ACHN (cell line): ENCODE data around the gene TNPO3.
"Not testable (repeated sequence)": the region's sequence is repeated elsewhere in the genome, so short reads cannot be mapped to it uniquely, and the experiment has no call there.

ENCODE experiments used
- DNase-seq: peaks from one replicate; pipeline ENCODE4 v3.0.0-alpha.2; 2015
- in situ Hi-C: cut with HindIII; loops from 2 replicates; pipeline ENCODE4 v1.10.0; 2017; ENCODE audit warnings: low sequenced_read_pairs, low pct_ligation_motif_present, low pct_unique_long_range_greater_than_20kb

The TNPO3 gene

GRCh38 chr7:129032017-129032416 lies 22.9 kb downstream of the TNPO3 start:
- no peak for DNase-seq
- in situ Hi-C loops, result no loop called here

DNA sequence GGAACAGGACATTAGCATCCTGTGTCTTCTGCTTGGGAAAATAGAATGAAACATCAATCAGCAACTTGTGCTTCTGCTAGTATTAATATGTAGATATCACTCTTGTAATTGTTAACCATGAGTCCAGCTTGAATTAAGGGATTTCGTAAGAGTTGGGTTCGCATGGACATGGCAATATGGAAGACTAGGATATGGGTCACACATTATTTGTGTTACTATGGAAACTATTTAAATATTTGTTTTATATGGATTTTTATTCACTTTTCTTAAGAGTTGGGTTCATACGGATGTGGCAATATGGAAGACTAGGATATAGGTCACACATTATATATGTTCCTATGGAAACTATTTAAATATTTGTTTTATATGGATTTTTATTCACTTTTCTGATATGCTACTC lies 24.5 kb downstream of the TNPO3 start:
- in situ Hi-C loops, result no loop called here

DNA sequence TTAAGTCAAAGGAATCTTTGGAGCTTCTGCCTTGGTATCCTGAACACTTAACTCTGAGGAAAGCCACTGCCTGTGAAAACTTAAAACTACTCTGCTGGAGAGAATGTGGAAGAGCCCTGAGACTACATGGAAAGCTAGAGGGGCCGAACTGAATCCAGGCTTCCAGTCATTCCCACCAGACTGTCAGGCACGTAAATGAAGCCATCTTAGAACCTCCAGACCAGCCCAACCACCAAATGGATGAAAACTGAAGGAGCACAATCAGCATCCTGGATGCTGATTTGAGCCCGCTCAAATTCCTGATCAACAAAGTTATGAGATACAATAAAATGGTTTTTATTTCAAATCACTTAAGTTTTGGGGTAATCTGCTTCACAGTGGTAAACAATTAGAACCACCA lies 30.8 kb downstream of the TNPO3 start:
- DNase-seq, result no peak
- in situ Hi-C loops, result no loop called here

More for the DNA sequence above, 24.5 kb downstream of the TNPO3 start:
- DNase-seq, result no peak

- no peak for DNase-seq
- in situ Hi-C loops, result no loop called here
These were observed 33.3 kb downstream of the TNPO3 start for GRCh38 chr7:129021656-129022055.

DNA sequence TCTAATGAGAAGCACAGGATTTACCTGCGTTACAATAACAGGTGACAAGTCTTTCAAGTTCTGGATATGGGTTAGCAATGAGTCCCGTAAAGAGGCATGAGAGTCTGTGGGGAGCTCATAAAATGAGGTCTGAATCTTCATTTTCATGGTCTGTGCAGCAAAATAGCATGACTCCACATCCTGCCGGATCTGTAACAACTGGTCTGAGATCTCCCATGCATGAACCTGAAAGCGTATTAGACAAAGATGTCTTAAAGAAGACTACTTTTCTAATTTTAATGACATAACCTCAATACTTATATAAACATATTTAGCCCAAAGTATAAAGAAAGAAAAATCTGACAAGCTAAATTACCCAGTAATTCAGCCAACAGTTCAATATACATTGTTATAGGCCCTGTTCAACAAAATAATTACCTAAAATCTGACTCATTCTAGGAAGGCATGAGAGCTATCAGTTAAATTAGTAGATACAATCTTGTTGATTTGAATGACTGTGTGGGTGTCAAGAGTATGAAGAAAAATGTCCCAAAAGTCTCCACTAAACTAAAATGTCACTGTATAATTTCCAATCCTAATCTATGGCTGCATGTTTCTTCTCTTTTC lies 36.9 kb downstream of the TNPO3 start:
- in situ Hi-C loops, result no loop called here
- no peak for DNase-seq

GRCh38 chr7:129017264-129017663 lies 37.6 kb downstream of the TNPO3 start:
- DNase-seq, result no peak
- in situ Hi-C loops, result no loop called here

GRCh38 chr7:129014501-129015101 lies 40.3 kb downstream of the TNPO3 start:
- in situ Hi-C loops, result no loop called here

DNA sequence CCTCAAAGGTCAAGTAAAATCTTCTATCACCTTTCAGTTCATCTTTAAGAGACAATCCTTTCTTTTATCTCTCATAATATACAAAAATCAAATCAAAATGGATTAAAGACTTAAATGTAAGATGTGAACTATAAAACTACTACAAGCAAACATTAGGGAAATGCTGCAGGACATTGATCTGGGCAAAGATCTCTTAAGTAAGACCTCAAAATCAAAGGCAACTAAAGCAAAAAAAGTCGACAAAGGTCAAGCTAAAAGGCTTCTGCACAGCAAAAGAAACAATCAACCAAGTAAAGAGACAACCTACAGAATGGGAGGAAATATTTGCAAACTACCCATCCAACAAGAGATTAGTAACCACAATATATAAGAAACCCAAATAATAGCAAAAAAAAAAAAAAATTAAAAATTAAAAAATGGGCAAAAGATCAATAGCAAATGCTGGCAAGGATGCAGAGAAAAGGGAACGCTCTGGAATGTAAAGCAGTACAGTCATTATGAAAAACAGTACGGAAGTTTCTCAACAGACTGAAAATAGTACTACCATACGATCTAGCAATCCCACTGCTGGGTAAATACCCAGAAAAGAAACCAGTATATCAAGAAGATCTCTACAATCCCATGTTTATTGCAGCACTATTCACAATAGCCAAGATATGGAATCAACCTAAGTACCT lies 41.7 kb downstream of the TNPO3 start:
- in situ Hi-C loops, result no loop called here
- no peak for DNase-seq

More at GRCh38 chr7:129014501-129015101, 40.3 kb downstream of the TNPO3 start:
- DNase-seq, result no peak

DNA sequence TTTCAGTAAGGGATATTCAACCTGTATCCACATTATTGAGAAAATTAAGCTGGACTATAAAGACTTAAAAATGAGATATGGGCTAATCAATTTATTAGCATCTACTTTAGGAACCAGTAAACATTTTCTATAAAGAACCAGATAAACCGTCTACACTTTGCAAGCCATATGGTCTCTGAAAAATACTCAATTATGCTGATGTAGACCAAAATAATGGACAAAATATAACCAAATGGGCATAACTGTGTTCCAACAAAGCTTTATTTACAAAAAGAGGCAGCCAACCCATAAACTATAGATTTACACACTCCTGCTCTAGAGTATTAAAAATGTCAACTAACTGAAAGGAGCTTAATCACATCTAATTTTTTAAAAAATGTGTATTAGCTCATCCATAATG lies 42.3 kb downstream of the TNPO3 start:
- no peak for DNase-seq
- in situ Hi-C loops, result no loop called here

GRCh38 chr7:129010075-129010474 lies 44.8 kb downstream of the TNPO3 start:
- in situ Hi-C loops, result no loop called here
- DNase-seq, result no peak

DNA sequence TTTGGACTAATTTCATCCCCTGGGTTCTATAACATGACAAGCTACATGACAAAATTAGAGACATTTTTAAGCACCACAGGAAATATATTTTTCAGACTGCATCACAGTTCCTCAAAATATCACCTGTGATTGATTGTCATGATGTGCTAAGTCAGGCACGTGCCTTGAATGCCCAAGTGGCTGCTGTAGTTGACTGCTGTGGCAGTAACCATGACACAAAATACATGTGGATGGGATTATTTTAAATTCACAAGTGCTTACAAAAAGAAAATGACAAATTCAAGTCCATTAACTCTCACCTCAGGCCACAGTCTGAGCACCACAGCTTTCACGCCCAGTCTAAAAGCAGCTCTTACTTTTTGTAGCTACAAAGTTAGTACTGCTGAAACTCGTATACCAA lies 45.5 kb downstream of the TNPO3 start:
- in situ Hi-C loops, result no loop called here
- DNase-seq, result no peak

- in situ Hi-C loops, result no loop called here
- no peak for DNase-seq
These were observed 46.1 kb downstream of the TNPO3 start for GRCh38 chr7:129008645-129009414.

DNA sequence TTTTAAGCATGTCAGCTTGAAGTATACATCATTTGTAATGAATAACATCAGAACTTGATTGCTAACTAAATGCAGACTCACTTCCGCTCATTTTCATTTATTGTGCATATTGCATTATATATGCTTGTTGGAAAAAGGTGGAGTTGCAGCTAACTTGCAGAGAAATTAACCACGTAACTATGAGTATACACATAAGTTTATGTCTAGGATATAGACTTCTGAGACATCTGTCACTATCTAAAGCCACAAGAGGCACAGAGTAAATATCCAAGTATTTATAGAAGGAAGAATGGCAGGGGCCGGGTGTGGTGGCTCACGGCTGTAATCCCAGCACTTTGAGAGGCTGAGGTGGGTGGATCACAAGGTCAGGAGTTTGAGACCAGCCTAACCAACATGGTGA lies 47.3 kb downstream of the TNPO3 start:
- no peak for DNase-seq
- in situ Hi-C loops, result no loop called here

DNA sequence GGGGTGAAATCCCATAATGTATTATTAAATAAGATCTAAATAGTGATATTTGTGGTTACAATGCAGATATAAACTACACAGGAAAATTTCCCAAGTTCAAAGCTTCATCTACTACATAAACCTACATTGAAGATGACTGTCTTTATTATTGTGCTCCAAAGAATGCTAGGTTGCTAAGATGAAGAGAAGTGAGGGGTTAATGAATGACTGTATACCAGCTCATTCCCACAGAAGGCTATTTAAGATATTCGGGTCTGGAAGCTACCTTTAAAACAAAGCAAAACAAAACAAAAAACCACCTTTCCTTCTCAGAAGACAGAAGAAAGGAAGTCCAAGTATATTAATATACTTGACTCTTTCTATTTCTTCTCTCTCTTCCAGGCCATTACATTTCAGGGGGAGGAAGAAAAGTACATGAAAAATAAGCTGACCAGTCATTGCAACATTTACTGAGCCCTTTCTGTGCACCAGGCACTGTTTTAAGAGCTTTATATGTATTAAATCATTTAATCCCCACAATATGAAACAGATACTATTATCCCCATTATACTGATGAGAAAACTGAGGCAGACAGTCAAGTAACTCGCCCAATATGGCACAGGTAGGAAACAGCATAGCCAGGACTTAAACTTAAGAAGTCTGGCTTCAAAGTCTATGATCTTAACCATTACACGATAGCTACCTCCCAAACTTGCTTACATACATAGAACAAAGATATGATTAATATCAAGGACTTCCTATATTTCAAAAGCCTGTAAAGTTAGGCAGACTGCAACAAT lies 48.1 kb downstream of the TNPO3 start:
- in situ Hi-C loops, result no loop called here
- DNase-seq, result peak; percentile 60

DNA sequence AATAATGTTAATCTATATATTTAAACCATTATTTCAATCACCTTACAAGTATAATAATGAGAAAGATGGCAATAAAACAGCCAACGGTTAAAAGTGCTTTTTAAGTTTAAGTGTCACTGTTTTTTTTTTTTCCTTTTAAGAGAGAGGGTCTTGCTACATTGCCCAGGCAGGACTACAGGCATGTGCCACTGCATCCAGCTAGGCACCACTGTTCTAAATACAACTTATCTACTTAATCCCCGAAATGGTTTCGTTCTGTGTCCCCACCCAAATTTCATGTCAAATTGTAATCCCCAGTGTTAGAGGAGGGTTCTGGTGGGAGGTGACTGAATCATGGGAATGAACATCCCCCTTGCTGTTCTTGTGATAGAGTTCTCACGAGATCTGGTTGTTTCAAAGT lies 49.7 kb downstream of the TNPO3 start:
- in situ Hi-C loops, result no loop called here
- DNase-seq, result no peak

- no peak for DNase-seq
- in situ Hi-C loops, result no loop called here
These were observed 57.7 kb downstream of the TNPO3 start for GRCh38 chr7:128997181-128997580.

DNA sequence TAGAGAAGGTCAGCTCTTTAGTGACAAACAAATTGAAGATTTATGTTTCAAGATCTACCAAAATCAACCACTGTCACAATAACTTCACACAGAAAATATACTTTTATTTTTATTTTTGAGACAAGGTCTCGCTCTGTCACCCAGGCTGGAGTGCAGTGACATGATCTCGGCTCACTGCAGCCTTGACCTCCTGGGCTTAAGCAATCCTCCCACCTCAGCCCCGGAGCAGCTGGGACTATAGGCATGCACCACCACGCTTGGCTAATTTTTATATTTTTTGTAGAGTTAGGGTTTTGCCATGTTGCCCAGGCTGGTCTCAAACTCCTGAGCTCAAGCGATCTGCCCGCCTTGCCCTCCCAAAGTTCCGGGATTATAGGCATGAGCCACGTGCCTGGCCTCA lies 60.4 kb downstream of the TNPO3 start:
- DNase-seq, in situ Hi-C loops: not testable (repeated sequence)

DNA sequence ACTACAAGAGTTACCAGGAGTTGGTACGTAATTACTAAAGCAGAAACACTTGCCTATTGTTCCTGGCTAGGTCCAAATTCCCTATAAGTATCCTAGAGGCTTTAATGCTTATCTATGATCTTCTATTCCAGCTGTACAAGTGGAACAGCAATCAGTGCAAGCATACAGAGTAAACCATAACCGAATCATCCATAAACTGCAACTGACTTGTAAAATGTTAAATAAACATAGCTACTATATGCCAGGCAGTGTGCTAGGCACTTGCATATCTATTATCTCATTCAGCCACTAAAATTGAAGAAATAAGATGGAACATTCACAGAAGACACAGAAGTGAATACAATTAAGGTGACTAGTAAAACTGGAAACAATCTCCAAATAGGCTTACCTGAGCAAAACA lies 61.5 kb downstream of the TNPO3 start:
- DNase-seq, result no peak
- in situ Hi-C loops, result no loop called here

GRCh38 chr7:128989961-128990360 lies 65.0 kb downstream of the TNPO3 start:
- in situ Hi-C loops, result no loop called here
- DNase-seq, result no peak
